Measurements from ENCODE around the gene GPD1.

DNA sequence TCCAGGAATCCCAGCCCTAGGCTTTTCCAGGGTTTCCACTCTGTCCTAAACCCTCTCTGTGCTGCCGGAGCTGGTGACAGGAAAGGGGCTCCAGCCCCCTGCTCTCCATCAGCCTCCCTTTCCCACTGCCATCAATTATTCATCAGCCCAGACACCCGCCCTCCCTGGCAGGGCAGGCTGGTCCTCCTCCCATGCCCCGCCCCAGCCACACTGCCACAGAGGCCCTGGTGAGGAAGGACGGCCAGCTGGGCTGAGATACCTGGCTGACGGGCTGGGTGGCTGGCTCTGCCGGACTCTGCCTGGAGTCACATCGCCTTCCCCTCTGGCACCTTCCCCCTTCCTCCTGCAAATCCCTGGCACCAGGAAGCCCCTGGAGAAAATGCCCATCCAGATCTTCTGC, 30.6 kb upstream of the GPD1 start:
- TF ChIP-seq, protein P1, sequence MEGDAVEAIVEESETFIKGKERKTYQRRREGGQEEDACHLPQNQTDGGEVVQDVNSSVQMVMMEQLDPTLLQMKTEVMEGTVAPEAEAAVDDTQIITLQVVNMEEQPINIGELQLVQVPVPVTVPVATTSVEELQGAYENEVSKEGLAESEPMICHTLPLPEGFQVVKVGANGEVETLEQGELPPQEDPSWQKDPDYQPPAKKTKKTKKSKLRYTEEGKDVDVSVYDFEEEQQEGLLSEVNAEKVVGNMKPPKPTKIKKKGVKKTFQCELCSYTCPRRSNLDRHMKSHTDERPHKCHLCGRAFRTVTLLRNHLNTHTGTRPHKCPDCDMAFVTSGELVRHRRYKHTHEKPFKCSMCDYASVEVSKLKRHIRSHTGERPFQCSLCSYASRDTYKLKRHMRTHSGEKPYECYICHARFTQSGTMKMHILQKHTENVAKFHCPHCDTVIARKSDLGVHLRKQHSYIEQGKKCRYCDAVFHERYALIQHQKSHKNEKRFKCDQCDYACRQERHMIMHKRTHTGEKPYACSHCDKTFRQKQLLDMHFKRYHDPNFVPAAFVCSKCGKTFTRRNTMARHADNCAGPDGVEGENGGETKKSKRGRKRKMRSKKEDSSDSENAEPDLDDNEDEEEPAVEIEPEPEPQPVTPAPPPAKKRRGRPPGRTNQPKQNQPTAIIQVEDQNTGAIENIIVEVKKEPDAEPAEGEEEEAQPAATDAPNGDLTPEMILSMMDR (IDR thresholded peaks at IDR 0.05; ENCODE audit: low read depth, low read length): no peak
- TF ChIP-seq POLR2A (IDR thresholded peaks at IDR 0.05; ENCODE audit: extremely low read depth, insufficient read length): no peak
- TF ChIP-seq MYC (IDR thresholded peaks at IDR 0.05; ENCODE audit: low read depth, low read length): no peak
- TF ChIP-seq, protein P2, sequence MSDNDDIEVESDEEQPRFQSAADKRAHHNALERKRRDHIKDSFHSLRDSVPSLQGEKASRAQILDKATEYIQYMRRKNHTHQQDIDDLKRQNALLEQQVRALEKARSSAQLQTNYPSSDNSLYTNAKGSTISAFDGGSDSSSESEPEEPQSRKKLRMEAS (IDR thresholded peaks at IDR 0.05; ENCODE audit: low read depth, low read length): no peak

All from NB4 (cell line).